Upper lobe of left lung (tissue), 4 donors: ENCODE data around the gene CUL9.

Experiments used
- CTCF ChIP-seq, 6 experiments: fragments of 450-650 bp in 4 of 6; fragments of 200-600 bp in 2 of 6; sonication (generic) in 2 of 6; IDR thresholded peaks; one replicate each; pipeline ENCODE4 v1.5.1; 2016 to 2019; ENCODE audit warnings: antibody characterized with exemption in 6 of 6
- POLR2A ChIP-seq, 4 donors: fragments of 450-650 bp; IDR thresholded peaks; one replicate each; pipeline ENCODE4 v1.5.1; 2016 to 2017; ENCODE audit warnings: antibody characterized with exemption in 4 of 4, mild to moderate bottlenecking in 2 of 4
- POLR2AphosphoS5 ChIP-seq, 2 donors: sonication (generic); formaldehyde crosslinking; IDR thresholded peaks; one replicate each; pipeline ENCODE4 v1.5.1; 2017; ENCODE audit warnings: antibody characterized with exemption in 2 of 2

- TF ChIP-seq CTCF (IDR thresholded peaks at IDR 0.05): no peak
- TF ChIP-seq POLR2AphosphoS5 (IDR thresholded peaks at IDR 0.05): no peak
- no peak for TF ChIP-seq POLR2A (IDR thresholded peaks at IDR 0.05)
Measured at GRCh38 chr6:43258180-43258579, 76.2 kb downstream of the CUL9 start.
